Esophagus squamous epithelium (tissue), 4 donors: ENCODE measurements around the gene CNOT1.

ENCODE experiments used
- CTCF ChIP-seq, 6 experiments: fragments of 450-650 bp in 4 of 6; fragments of 200-600 bp in 2 of 6; sonication (generic) in 2 of 6; IDR thresholded peaks; one replicate each; pipeline ENCODE4 v1.5.1; 2016 to 2019; ENCODE audit warnings: antibody characterized with exemption in 6 of 6, mild to moderate bottlenecking in 4 of 6, moderate library complexity in 4 of 6
- POLR2A ChIP-seq, 4 donors: fragments of 450-650 bp; IDR thresholded peaks; one replicate each; pipeline ENCODE4 v1.6.1; 2017; ENCODE audit warnings: antibody characterized with exemption in 4 of 4, mild to moderate bottlenecking in 4 of 4, moderate library complexity in 3 of 4

- TF ChIP-seq CTCF (IDR thresholded peaks at IDR 0.05) (no peak), POLR2A (IDR thresholded peaks at IDR 0.05) (no peak)
These were observed 14.8 kb downstream of the CNOT1 start for GRCh38 chr16:58614860-58615259.
